SK-N-SH treated with all-trans-retinoic acid at 6 μM for 48 hours (cell line): ENCODE results near the gene PPFIBP1.
"Not testable (repeated sequence)": the region's sequence is repeated elsewhere in the genome, so short reads cannot be mapped to it uniquely, and the experiment has no call there.

ENCODE experiments used
- ATAC-seq: fragments of 200-7000 bp; cut with Tn5 transposase; 3 replicates; pipeline ENCODE4 v1.9.1; 2020; ENCODE audit warnings: mild to moderate bottlenecking, moderate library complexity
- ARNTL ChIP-seq: fragments of 450-650 bp; formaldehyde crosslinking; IDR thresholded peaks from 2 replicates; pipeline ENCODE4 v1.5.0; 2020; ENCODE audit warnings: low read depth, mild to moderate bottlenecking, moderate library complexity, borderline replicate concordance
- BACH2 ChIP-seq: fragments of 250-450 bp; sonication (Bioruptor Pico); IDR thresholded peaks from 2 replicates; pipeline ENCODE4 v1.9.0; 2021; ENCODE audit warnings: mild to moderate bottlenecking, borderline replicate concordance
- CSDC2 ChIP-seq: fragments of 250-450 bp; sonication (Bioruptor Pico); IDR thresholded peaks from 2 replicates; pipeline ENCODE4 v1.5.0; 2020; ENCODE audit warnings: mild to moderate bottlenecking, moderate library complexity
- CSRNP3 ChIP-seq: fragments of 250-450 bp; sonication (Bioruptor Pico); IDR thresholded peaks from 2 replicates; pipeline ENCODE4 v1.5.1; 2021; ENCODE audit warnings: mild to moderate bottlenecking, moderate library complexity
- ESRRG ChIP-seq: fragments of 250-450 bp; sonication (Bioruptor Pico); IDR thresholded peaks from 2 replicates; pipeline ENCODE4 v1.6.1; 2021; ENCODE audit warnings: mild to moderate bottlenecking
- GLIS3 ChIP-seq: fragments of 250-450 bp; sonication (Bioruptor Pico); IDR thresholded peaks from 2 replicates; pipeline ENCODE4 v1.5.0; 2020; ENCODE audit warnings: mild to moderate bottlenecking, moderate library complexity
- ISL1 ChIP-seq: fragments of 250-450 bp; sonication (Bioruptor Pico); IDR thresholded peaks from 2 replicates; pipeline ENCODE4 v2.1.2; 2022; ENCODE audit warnings: mild to moderate bottlenecking, moderate library complexity
- PATZ1 ChIP-seq: fragments of 250-450 bp; sonication (Bioruptor Pico); IDR thresholded peaks from 2 replicates; pipeline ENCODE4 v1.8.0; 2020; ENCODE audit warnings: mild to moderate bottlenecking, moderate library complexity, borderline replicate concordance
- POU6F1 ChIP-seq: fragments of 250-450 bp; sonication (Bioruptor Pico); IDR thresholded peaks from 2 replicates; pipeline ENCODE4 v1.8.0; 2021; ENCODE audit warnings: low read depth, mild to moderate bottlenecking, moderate library complexity, borderline replicate concordance
- PPARA ChIP-seq: fragments of 250-450 bp; sonication (Bioruptor Pico); IDR thresholded peaks from 2 replicates; pipeline ENCODE4 v1.5.0; 2020; ENCODE audit warnings: mild to moderate bottlenecking, borderline replicate concordance
- RARB ChIP-seq: fragments of 250-450 bp; sonication (Bioruptor Pico); IDR thresholded peaks from 2 replicates; pipeline ENCODE4 v1.8.0; 2021; ENCODE audit warnings: mild to moderate bottlenecking, moderate library complexity
- SNAI2 ChIP-seq: fragments of 250-450 bp; sonication (Bioruptor Pico); IDR thresholded peaks from 2 replicates; pipeline ENCODE4 v1.5.0; 2020; ENCODE audit warnings: mild to moderate bottlenecking, moderate library complexity
- TCF4 ChIP-seq: fragments of 250-450 bp; sonication (Bioruptor Pico); IDR thresholded peaks from 2 replicates; pipeline ENCODE4 v1.8.0; 2021; ENCODE audit warnings: mild to moderate bottlenecking, moderate library complexity, borderline replicate concordance
- TOX ChIP-seq: fragments of 250-450 bp; sonication (Bioruptor Pico); IDR thresholded peaks from 2 replicates; pipeline ENCODE4 v1.8.0; 2021; ENCODE audit warnings: mild to moderate bottlenecking, moderate library complexity, borderline replicate concordance
- TSHZ2 ChIP-seq: fragments of 250-450 bp; sonication (Bioruptor Pico); IDR thresholded peaks from 2 replicates; pipeline ENCODE4 v1.5.0; 2020; ENCODE audit warnings: mild to moderate bottlenecking, moderate library complexity
- ZC3H10 ChIP-seq: fragments of 250-450 bp; sonication (Bioruptor Pico); IDR thresholded peaks from 2 replicates; pipeline ENCODE4 v1.5.1; 2021; ENCODE audit warnings: mild to moderate bottlenecking, moderate library complexity
- ZFP3 ChIP-seq: fragments of 250-450 bp; sonication (Bioruptor Pico); IDR thresholded peaks from 2 replicates; pipeline ENCODE4 v1.5.0; 2020; ENCODE audit warnings: mild to moderate bottlenecking, moderate library complexity
- ZFP30 ChIP-seq: fragments of 450-650 bp; formaldehyde crosslinking; IDR thresholded peaks from 2 replicates; pipeline ENCODE4 v1.5.0; 2022; ENCODE audit warnings: mild to moderate bottlenecking, moderate library complexity
- ZNF565 ChIP-seq: fragments of 450-650 bp; formaldehyde crosslinking; conservative IDR thresholded peaks from 2 replicates; pipeline ENCODE4 v1.5.0; 2020; ENCODE audit warnings: low read depth, mild to moderate bottlenecking, moderate library complexity
- ZNF70 ChIP-seq: fragments of 450-650 bp; formaldehyde crosslinking; IDR thresholded peaks from 2 replicates; pipeline ENCODE4 v1.5.0; 2020; ENCODE audit warnings: mild to moderate bottlenecking, moderate library complexity
- ZNF8 ChIP-seq: fragments of 450-650 bp; formaldehyde crosslinking; IDR thresholded peaks from 2 replicates; pipeline ENCODE4 v1.5.0; 2020; ENCODE audit warnings: mild to moderate bottlenecking, moderate library complexity

The PPFIBP1 gene

GRCh38 chr12:27589419-27589818, 65.4 kb downstream of the PPFIBP1 start:
- no peak for TF ChIP-seq ZNF70 (CRISPR knock-in tag)
- TF ChIP-seq SNAI2 (CRISPR knock-in tag), result no peak
- no peak for TF ChIP-seq ZNF565
- no peak for TF ChIP-seq RARB (CRISPR knock-in tag)
- TF ChIP-seq GLIS3 (CRISPR knock-in tag), result no peak
- no peak for TF ChIP-seq PPARA (CRISPR knock-in tag)
- TF ChIP-seq CSDC2 (CRISPR knock-in tag), result no peak
- no peak for TF ChIP-seq TOX (CRISPR knock-in tag)
- TF ChIP-seq ZC3H10, result no peak
- no peak for TF ChIP-seq BACH2 (CRISPR knock-in tag)
- no peak for TF ChIP-seq CSRNP3 (CRISPR knock-in tag)
- no peak for TF ChIP-seq ESRRG (CRISPR knock-in tag)
- no peak for TF ChIP-seq ARNTL
- TF ChIP-seq ZNF8 (CRISPR knock-in tag), result no peak
- no peak for TF ChIP-seq ZFP30 (CRISPR knock-in tag)
- no peak for TF ChIP-seq TCF4 (CRISPR knock-in tag)
- no peak for TF ChIP-seq ISL1 (CRISPR knock-in tag)
- no peak for TF ChIP-seq POU6F1 (CRISPR knock-in tag)
- TF ChIP-seq ZFP3 (CRISPR knock-in tag), result no peak
- no peak for ATAC-seq

GRCh38 chr12:27591698-27592097, 67.7 kb downstream of the PPFIBP1 start:
- not testable (repeated sequence) for ATAC-seq

- ATAC-seq, result peak; percentile 72
- no peak for TF ChIP-seq TCF4 (CRISPR knock-in tag)
- TF ChIP-seq ESRRG (CRISPR knock-in tag), result no peak
- TF ChIP-seq BACH2 (CRISPR knock-in tag), result no peak
- TF ChIP-seq CSRNP3 (CRISPR knock-in tag), result no peak
- TF ChIP-seq ZC3H10, result no peak
- TF ChIP-seq ZNF565, result no peak
- no peak for TF ChIP-seq POU6F1 (CRISPR knock-in tag)
- TF ChIP-seq TSHZ2 (CRISPR knock-in tag), result no peak
- no peak for TF ChIP-seq PPARA (CRISPR knock-in tag)
- TF ChIP-seq ZNF8 (CRISPR knock-in tag), result no peak
- no peak for TF ChIP-seq ZFP30 (CRISPR knock-in tag)
- no peak for TF ChIP-seq CSDC2 (CRISPR knock-in tag)
- TF ChIP-seq ARNTL, result no peak
- TF ChIP-seq PATZ1 (CRISPR knock-in tag), result no peak
Measured at GRCh38 chr12:27592548-27592947, 68.5 kb downstream of the PPFIBP1 start.
